Spleen (tissue), 7 donors: ENCODE measurements around the gene NXPE3.

Source experiments
- POLR2A ChIP-seq, 3 donors: fragments of 450-650 bp; IDR thresholded peaks; one replicate each; pipeline ENCODE4 v1.5.1; 2017; ENCODE audit warnings: antibody characterized with exemption in 3 of 3, mild to moderate bottlenecking in 1 of 3
- TF ChIP-seq, protein P1 (sequence below), 11 experiments: fragments of 200-600 bp in 7 of 11; fragments of 450-650 bp in 4 of 11; sonication (generic) in 4 of 11; IDR thresholded peaks in 8 of 11; conservative IDR thresholded peaks in 3 of 11; 1 replicate in 7 of 11; 2 replicates in 4 of 11; pipeline versions ENCODE4 v1.4.0 to v1.8.0; 2016 to 2021; ENCODE audit warnings: antibody characterized with exemption in 11 of 11, inconsistent platforms in 4 of 11, mild to moderate bottlenecking in 1 of 11
- donor health status: DM: no; HTN: no; CAD: no; lungs with moderate emphysema.
- donor health status: DM: no; HTN: no; CAD: no.
- donor health status: DM: no; HTN: no; CAD: no.

DNA sequence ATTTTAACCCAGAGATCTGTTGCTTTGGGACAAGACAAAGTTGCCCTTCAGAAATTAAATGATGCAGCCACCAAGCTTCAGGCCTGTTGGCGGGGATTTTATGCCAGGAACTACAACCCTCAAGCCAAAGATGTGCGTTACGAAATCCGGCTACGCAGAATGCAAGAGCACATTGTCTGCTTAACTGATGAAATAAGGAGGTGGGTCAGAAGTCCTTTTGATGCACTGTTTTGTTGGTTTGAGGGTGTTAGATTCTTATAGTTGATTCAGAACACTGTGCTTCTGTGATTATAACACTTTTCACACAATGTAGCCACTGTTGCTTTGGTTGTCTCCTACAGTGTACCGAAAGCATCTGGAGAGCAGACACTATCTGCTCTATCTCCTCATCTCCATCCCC lies 20.8 kb upstream of the NXPE3 start:
- TF ChIP-seq, protein P1, sequence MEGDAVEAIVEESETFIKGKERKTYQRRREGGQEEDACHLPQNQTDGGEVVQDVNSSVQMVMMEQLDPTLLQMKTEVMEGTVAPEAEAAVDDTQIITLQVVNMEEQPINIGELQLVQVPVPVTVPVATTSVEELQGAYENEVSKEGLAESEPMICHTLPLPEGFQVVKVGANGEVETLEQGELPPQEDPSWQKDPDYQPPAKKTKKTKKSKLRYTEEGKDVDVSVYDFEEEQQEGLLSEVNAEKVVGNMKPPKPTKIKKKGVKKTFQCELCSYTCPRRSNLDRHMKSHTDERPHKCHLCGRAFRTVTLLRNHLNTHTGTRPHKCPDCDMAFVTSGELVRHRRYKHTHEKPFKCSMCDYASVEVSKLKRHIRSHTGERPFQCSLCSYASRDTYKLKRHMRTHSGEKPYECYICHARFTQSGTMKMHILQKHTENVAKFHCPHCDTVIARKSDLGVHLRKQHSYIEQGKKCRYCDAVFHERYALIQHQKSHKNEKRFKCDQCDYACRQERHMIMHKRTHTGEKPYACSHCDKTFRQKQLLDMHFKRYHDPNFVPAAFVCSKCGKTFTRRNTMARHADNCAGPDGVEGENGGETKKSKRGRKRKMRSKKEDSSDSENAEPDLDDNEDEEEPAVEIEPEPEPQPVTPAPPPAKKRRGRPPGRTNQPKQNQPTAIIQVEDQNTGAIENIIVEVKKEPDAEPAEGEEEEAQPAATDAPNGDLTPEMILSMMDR (IDR thresholded peaks at IDR 0.05 in 8 of 11, conservative IDR thresholded peaks at IDR 0.05 in 3 of 11) = no peak
- no peak for TF ChIP-seq POLR2A (IDR thresholded peaks at IDR 0.05)
